SU-DHL-6 (cell line): Measurements from ENCODE around the gene KNCN.

ENCODE experiments used
- H2AFZ ChIP-seq: fragments of 200-600 bp; sonication (generic); 2 replicates; pipeline ENCODE4 v1.6.1; 2014; ENCODE audit warnings: low read depth, mild to moderate bottlenecking, moderate library complexity, mixed read lengths, antibody characterized with exemption, low read length; ENCODE audit not compliant: severe bottlenecking
- H3F3A ChIP-seq: fragments of 200-600 bp; shearing (Covaris generic); 2 replicates; pipeline ENCODE4 v1.6.0; 2016; ENCODE audit warnings: antibody characterized with exemption, mild to moderate bottlenecking; ENCODE audit not compliant: insufficient read depth
- H3K27ac ChIP-seq: fragments of 200-600 bp; sonication (generic); 2 replicates; pipeline ENCODE4 v1.5.1; 2016; ENCODE audit warnings: low read depth, mild to moderate bottlenecking, low read length, moderate library complexity, mixed read lengths
- H3K27me3 ChIP-seq: fragments of 200-600 bp; sonication (generic), shearing (Covaris generic); 2 replicates; pipeline ENCODE4 v1.6.0; 2014; ENCODE audit warnings: mild to moderate bottlenecking, low read length
- H3K36me3 ChIP-seq: fragments of 200-600 bp; sonication (generic); 2 replicates; pipeline ENCODE4 v1.6.1; 2014; ENCODE audit warnings: mild to moderate bottlenecking, low read length, mixed read lengths
- H3K4me2 ChIP-seq: fragments of 300-600, 200-600 bp; shearing (Covaris generic), sonication (generic); 2 replicates; pipeline ENCODE4 v1.6.0; 2014; ENCODE audit warnings: low read length, low read depth, mild to moderate bottlenecking; ENCODE audit not compliant: poor library complexity, severe bottlenecking
- H3K4me3 ChIP-seq: fragments of 200-600 bp; sonication (generic); 2 replicates; pipeline ENCODE4 v1.5.1; 2014; ENCODE audit warnings: antibody characterized with exemption, low read length, mild to moderate bottlenecking, mixed read lengths; ENCODE audit not compliant: insufficient read depth, poor library complexity, severe bottlenecking
- H3K79me2 ChIP-seq: fragments of 200-600 bp; sonication (generic); 2 replicates; pipeline ENCODE4 v1.6.1; 2014; ENCODE audit warnings: mild to moderate bottlenecking, low read length, moderate library complexity; ENCODE audit not compliant: insufficient read depth
- H3K9ac ChIP-seq: fragments of 200-600 bp; sonication (generic); 2 replicates; pipeline ENCODE4 v1.7.0; 2014; ENCODE audit warnings: mild to moderate bottlenecking, low read length
- H3K9me2 ChIP-seq: fragments of 200-600 bp; sonication (generic); replicated peaks from 2 replicates; pipeline ENCODE4 v1.6.1; 2014; ENCODE audit warnings: low read length; ENCODE audit not compliant: insufficient read depth
- H3K9me3 ChIP-seq: fragments of 200-600 bp; sonication (generic); 2 replicates; pipeline ENCODE4 v1.6.1; 2014; ENCODE audit warnings: low read length, mixed read lengths; ENCODE audit not compliant: insufficient read depth
- H4K20me1 ChIP-seq: fragments of 200-600 bp; sonication (generic); 2 replicates; pipeline ENCODE4 v1.6.1; 2014; ENCODE audit warnings: low read depth, mild to moderate bottlenecking, antibody characterized with exemption, low read length, moderate library complexity, mixed read lengths
- EZH2phosphoT487 ChIP-seq: fragments of 200-600 bp; sonication (generic), shearing (Covaris generic); conservative IDR thresholded peaks from 2 replicates; pipeline ENCODE4 v1.6.1; 2018; ENCODE audit warnings: mild to moderate bottlenecking, antibody characterized with exemption, low read length, moderate library complexity, mixed read lengths
- TF ChIP-seq, protein P1 (sequence below): fragments of 200-600 bp; sonication (generic); IDR thresholded peaks from one replicate; pipeline ENCODE4 v1.5.1; 2017; ENCODE audit warnings: antibody characterized with exemption, mild to moderate bottlenecking, low read length, moderate library complexity; ENCODE audit not compliant: insufficient read depth, poor library complexity, severe bottlenecking

Gene KNCN

DNA sequence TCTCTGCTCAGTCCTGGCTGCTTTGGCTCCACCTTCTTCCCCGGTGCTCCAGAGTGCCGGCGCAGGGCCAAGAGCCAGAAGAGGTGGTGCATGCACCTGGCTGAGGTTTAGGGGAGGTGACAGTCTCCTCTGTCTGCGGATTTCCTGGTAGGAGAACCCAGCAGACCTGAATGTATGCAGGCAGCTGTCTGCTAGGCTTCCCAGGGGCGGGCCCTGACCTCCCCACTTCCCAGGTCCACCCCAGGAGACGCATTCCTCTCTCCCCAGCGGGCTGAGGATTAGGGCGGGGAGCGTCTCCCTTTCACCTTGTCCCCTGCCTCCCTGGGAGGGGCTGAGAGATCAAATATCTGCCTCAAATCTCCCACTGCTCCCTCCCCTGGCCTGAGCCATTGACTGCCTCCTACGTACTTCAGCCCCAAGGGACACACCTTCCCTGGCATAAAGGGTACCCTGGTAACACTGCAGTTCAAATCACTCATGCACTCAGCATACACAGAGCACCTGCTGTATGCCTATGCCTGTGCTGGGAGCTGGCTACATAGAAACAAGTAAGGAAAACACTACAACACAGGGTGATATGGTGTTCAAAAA is 34.3 kb downstream of the KNCN start:
- Histone ChIP-seq H3K9me2 (no peaks in the 10 kb centered on the region), H3K4me3 (no peak overlapping the region), H3K9ac (no peak overlapping the region), H3K79me2 (no peaks in the 10 kb centered on the region), H3K27ac (no peak overlapping the region), H4K20me1 (no peaks in the 10 kb centered on the region), H3F3A (no peaks in the 10 kb centered on the region), H3K36me3 (no peaks in the 10 kb centered on the region), H3K4me2 (no peak overlapping the region), H3K9me3 (no peaks in the 10 kb centered on the region), H3K27me3 (no peaks in the 10 kb centered on the region), H2AFZ (no peak overlapping the region)
- TF ChIP-seq, protein P1, sequence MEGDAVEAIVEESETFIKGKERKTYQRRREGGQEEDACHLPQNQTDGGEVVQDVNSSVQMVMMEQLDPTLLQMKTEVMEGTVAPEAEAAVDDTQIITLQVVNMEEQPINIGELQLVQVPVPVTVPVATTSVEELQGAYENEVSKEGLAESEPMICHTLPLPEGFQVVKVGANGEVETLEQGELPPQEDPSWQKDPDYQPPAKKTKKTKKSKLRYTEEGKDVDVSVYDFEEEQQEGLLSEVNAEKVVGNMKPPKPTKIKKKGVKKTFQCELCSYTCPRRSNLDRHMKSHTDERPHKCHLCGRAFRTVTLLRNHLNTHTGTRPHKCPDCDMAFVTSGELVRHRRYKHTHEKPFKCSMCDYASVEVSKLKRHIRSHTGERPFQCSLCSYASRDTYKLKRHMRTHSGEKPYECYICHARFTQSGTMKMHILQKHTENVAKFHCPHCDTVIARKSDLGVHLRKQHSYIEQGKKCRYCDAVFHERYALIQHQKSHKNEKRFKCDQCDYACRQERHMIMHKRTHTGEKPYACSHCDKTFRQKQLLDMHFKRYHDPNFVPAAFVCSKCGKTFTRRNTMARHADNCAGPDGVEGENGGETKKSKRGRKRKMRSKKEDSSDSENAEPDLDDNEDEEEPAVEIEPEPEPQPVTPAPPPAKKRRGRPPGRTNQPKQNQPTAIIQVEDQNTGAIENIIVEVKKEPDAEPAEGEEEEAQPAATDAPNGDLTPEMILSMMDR, result no peak
- no peak for TF ChIP-seq EZH2phosphoT487

DNA sequence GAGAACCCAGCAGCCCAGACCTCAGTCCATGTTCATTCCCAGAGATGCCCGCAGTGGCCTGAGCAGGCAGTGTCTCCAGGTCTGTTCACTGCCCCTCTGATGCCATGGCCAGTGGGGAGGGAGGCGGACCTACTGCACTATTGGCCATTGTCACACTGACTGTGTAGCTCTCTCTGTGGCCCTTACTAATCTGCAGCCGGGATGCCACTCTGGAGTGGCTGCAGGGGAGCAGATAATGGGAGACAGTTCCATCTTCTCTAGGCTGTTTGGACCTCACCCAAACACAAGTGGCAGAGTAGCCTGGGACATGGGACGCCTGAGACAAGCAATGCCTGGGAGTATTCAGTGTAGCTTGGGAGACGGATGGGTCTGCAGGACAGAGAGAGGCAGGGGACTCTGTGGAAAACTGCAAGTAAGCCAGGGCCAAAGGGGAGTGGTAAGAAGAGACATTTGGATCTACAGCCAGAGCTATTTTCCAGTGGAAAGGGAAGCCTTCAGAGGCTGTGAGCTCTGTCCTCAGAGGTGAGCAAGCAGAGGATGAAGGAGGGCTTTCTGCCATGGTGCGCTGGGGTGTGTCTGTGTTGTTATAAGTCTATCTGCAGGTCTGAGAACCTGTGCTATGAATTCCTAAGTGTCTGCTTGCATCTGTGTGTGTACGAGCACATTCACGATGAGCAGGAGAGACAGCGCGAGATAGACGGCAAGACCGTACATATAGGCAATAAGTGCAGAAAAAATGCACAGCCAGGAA is 35.1 kb downstream of the KNCN start:
- Histone ChIP-seq H2AFZ (no peak overlapping the region), H3K9me2 (no peaks in the 10 kb centered on the region), H3K36me3 (no peaks in the 10 kb centered on the region), H3K9ac (no peak overlapping the region), H4K20me1 (no peaks in the 10 kb centered on the region), H3K4me3 (no peak overlapping the region), H3F3A (no peaks in the 10 kb centered on the region), H3K4me2 (no peak overlapping the region), H3K9me3 (no peaks in the 10 kb centered on the region), H3K27me3 (no peaks in the 10 kb centered on the region), H3K79me2 (no peaks in the 10 kb centered on the region), H3K27ac (no peak overlapping the region)
- TF ChIP-seq EZH2phosphoT487, result no peak
- TF ChIP-seq, protein P1, result no peak

DNA sequence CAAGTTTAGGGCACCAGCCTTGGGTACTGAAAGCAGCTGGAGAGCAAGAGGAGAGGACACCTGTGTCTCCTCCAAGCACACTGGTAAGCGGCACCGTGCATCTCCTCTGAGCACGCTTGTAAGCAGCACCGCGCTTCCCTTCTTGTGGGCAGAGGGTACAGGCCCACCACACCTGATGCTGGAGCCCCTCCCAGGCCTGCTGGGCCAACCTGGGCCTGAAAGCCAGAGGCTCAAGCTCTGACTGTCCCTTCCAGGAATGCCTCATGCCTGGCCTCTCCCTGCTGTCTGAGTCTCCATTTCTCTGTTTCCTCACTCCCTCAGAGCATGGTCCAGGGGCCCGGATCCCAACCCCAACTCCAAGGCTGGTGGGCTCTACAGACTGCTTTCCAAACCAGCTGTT is 35.9 kb downstream of the KNCN start:
- no peak overlapping the region for H3K27ac ChIP-seq
- no peak overlapping the region for H2AFZ ChIP-seq

More for the DNA sequence above, 35.9 kb downstream of the KNCN start:
- H3K79me2 ChIP-seq, result no peaks in the 10 kb centered on the region
- no peaks in the 10 kb centered on the region for H3K36me3 ChIP-seq
- H3K9ac ChIP-seq, result no peak overlapping the region
- H3K9me2 ChIP-seq, result no peaks in the 10 kb centered on the region
- no peaks in the 10 kb centered on the region for H4K20me1 ChIP-seq
- TF ChIP-seq, protein P1, result no peak
- no peak for TF ChIP-seq EZH2phosphoT487
- no peak overlapping the region for H3K4me2 ChIP-seq
- H3K9me3 ChIP-seq, result no peaks in the 10 kb centered on the region
- H3K27me3 ChIP-seq, result no peaks in the 10 kb centered on the region
- no peak overlapping the region for H3K4me3 ChIP-seq
- no peaks in the 10 kb centered on the region for H3F3A ChIP-seq
